CD14-positive monocyte (primary cell): Measurements from ENCODE around the gene PCCA. TPM values are rescaled to one million over a fixed set of nuclear protein-coding genes. Genes with fewer than 3 reads are reported as not detected.

ENCODE experiments used
- DNase-seq, 3 donors: peaks; one replicate each; pipeline ENCODE4 v3.0.0-alpha.2; 2011 to 2022
- H2AFZ ChIP-seq: 2 replicates; pipeline ENCODE4 v1.6.0; 2012; ENCODE audit warnings: mild to moderate bottlenecking, low read depth, low read length, inconsistent platforms; ENCODE audit not compliant: insufficient read depth, poor library complexity, severe bottlenecking
- H3K27ac ChIP-seq, 2 donors: 1 replicate in 1 of 2; 2 replicates in 1 of 2; pipeline ENCODE4 v1.5.1; 2012 to 2013; ENCODE audit warnings: low read length in 2 of 2, control low read depth in 1 of 2, inconsistent platforms in 1 of 2, low read depth in 1 of 2, mild to moderate bottlenecking in 1 of 2
- H3K27me3 ChIP-seq, 2 donors: one replicate each; pipeline versions ENCODE4 v1.6.0 to v1.6.1; 2011 to 2013; ENCODE audit warnings: low read length in 2 of 2; ENCODE audit not compliant: control insufficient read depth in 2 of 2, insufficient read depth in 2 of 2
- H3K36me3 ChIP-seq, 2 donors: replicated peaks in 1 of 2; 1 replicate in 1 of 2; 2 replicates in 1 of 2; pipeline versions ENCODE4 v1.5.1 to v1.6.1; 2012 to 2013; ENCODE audit warnings: low read length in 2 of 2, control low read depth in 1 of 2, inconsistent platforms in 1 of 2, mild to moderate bottlenecking in 1 of 2; ENCODE audit not compliant: insufficient read depth in 2 of 2, control insufficient read depth in 1 of 2
- H3K4me1 ChIP-seq, 2 donors: 1 replicate in 1 of 2; 2 replicates in 1 of 2; pipeline versions ENCODE4 v1.5.1 to v1.6.1; 2012 to 2013; ENCODE audit warnings: low read length in 2 of 2, control low read depth in 1 of 2, inconsistent platforms in 1 of 2, mild to moderate bottlenecking in 1 of 2, moderate library complexity in 1 of 2; ENCODE audit not compliant: insufficient read depth in 2 of 2, control insufficient read depth in 1 of 2
- H3K4me2 ChIP-seq: replicated peaks from 2 replicates; pipeline ENCODE3; 2012; ENCODE audit warnings: low read length, moderate library complexity, mild to moderate bottlenecking; ENCODE audit not compliant: poor library complexity, severe bottlenecking; ENCODE audit errors: extremely low read depth
- H3K4me3 ChIP-seq, 3 experiments: fragments of 200-600 bp in 1 of 3; sonication (generic) in 1 of 3; replicated peaks in 1 of 3; 1 replicate in 2 of 3; 2 replicates in 1 of 3; pipeline ENCODE4 v1.5.1; 2011 to 2013; ENCODE audit warnings: low read length in 3 of 3, mild to moderate bottlenecking in 3 of 3, control low read depth in 2 of 3, low read depth in 2 of 3, inconsistent platforms in 1 of 3, moderate library complexity in 1 of 3
- H3K79me2 ChIP-seq: 2 replicates; pipeline ENCODE4 v1.6.0; 2012; ENCODE audit warnings: mild to moderate bottlenecking, control low read depth, inconsistent platforms, low read length, moderate library complexity; ENCODE audit not compliant: insufficient read depth
- H3K9ac ChIP-seq: 2 replicates; pipeline ENCODE4 v1.6.0; 2017; ENCODE audit warnings: low read length, mild to moderate bottlenecking; ENCODE audit not compliant: insufficient read depth, poor library complexity, severe bottlenecking
- H3K9me3 ChIP-seq, 2 donors: replicated peaks in 1 of 2; 1 replicate in 1 of 2; 2 replicates in 1 of 2; pipeline versions ENCODE4 v1.5.1 to v1.6.1; 2012 to 2013; ENCODE audit warnings: low read length in 2 of 2, control low read depth in 1 of 2; ENCODE audit not compliant: control insufficient read depth in 1 of 2, insufficient read depth in 1 of 2
- H4K20me1 ChIP-seq: 2 replicates; pipeline ENCODE4 v1.6.0; 2012; ENCODE audit warnings: mild to moderate bottlenecking, low read length, control low read depth, moderate library complexity; ENCODE audit not compliant: insufficient read depth
- H3K27ac Mint-ChIP-seq, 7 donors: one replicate each; pipeline ENCODE4 v1.8.0; 2020; ENCODE audit warnings: mild to moderate bottlenecking in 7 of 7, mixed read lengths in 7 of 7, moderate library complexity in 6 of 7, inconsistent platforms in 2 of 7
- H3K27me3 Mint-ChIP-seq, 3 donors: one replicate each; pipeline ENCODE4 v1.8.0; 2021 to 2022; ENCODE audit warnings: low read depth in 3 of 3, mild to moderate bottlenecking in 3 of 3, mixed read lengths in 3 of 3, moderate library complexity in 3 of 3, inconsistent platforms in 1 of 3
- H3K36me3 Mint-ChIP-seq, 2 donors: one replicate each; pipeline ENCODE4 v1.8.0; 2020; ENCODE audit warnings: mixed read lengths in 2 of 2, inconsistent platforms in 1 of 2, mild to moderate bottlenecking in 1 of 2
- H3K4me1 Mint-ChIP-seq: one replicate; pipeline ENCODE4 v1.8.0; 2020; ENCODE audit warnings: mild to moderate bottlenecking, mixed read lengths
- H3K4me3 Mint-ChIP-seq, 2 donors: one replicate each; pipeline ENCODE4 v1.8.0; 2020; ENCODE audit warnings: mild to moderate bottlenecking in 2 of 2, mixed read lengths in 2 of 2, moderate library complexity in 1 of 2
- H3K9me3 Mint-ChIP-seq, 7 donors: one replicate each; pipeline ENCODE4 v1.8.0; 2020 to 2022; ENCODE audit warnings: mixed read lengths in 7 of 7, mild to moderate bottlenecking in 6 of 7, moderate library complexity in 6 of 7, inconsistent platforms in 2 of 7
- WGBS: methylation state at CpG from one replicate; pipeline ENCODE4 v1.1.5; 2013; ENCODE audit warnings: missing lambda C conversion rate; ENCODE audit not compliant: insufficient coverage; 5-methylcytosine and 5-hydroxymethylcytosine counted together
- intact Hi-C, 2 donors: fragments of 100-400 bp; cut with micrococcal nuclease; formaldehyde crosslinking; loops; one replicate each; pipeline versions ENCODE4 v1.15.0 to v1.15.1; 2023
- polyA plus RNA-seq, 3 donors: library from polyadenylated mRNA; depleted of rRNA in 1 of 3; unstranded in 2 of 3; stranded (reverse) in 1 of 3; fragments of 300-500 nt in 2 of 3; fragments of >200 nt in 1 of 3; fragmentation: Illumina TruSeq in 2 of 3; gene quantifications; 1 replicate in 2 of 3; 2 replicates in 1 of 3; pipeline ENCODE4 v1.2.3, GENCODE V29; 2012 to 2021
- TF ChIP-seq, protein P1 (sequence below): fragments of 200-600 bp; IDR thresholded peaks from one replicate; pipeline ENCODE4 v1.8.0; 2022; ENCODE audit warnings: antibody characterized with exemption, mild to moderate bottlenecking

Gene PCCA
- polyA plus RNA-seq, 3 donors, result 4.4 to 13.5 (median 11.9) TPM

DNA sequence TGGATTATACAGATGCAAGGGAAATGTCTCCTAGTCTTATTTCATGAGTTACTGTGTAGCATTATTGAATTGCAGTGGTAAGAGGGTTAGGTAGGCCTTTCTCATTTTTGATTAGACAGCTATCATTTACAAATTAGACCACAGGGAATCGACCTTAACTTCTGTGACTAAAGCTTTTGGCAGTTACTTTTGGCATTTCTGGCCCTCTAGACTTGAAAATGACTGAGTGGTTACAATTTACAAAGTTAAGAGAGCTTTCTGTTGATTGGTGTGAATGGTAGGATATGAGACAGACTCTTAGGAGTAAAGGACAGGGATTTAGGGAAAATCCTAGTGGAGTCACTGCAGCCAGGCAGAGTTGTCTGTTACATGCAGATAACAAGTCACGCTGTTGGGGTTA lies 413.6 kb downstream of the PCCA start:
- peaks cover 11 to 17% of the 10 kb centered on the region in 2 donors for H3K4me1 ChIP-seq
- no peak overlapping the region for H3K4me3 ChIP-seq
- H3K4me2 ChIP-seq, result no peak overlapping the region
- H3K36me3 Mint-ChIP-seq, result peaks cover 0 to 1% of the 10 kb centered on the region in 2 donors
- H3K27ac ChIP-seq, result no peak overlapping the region
- no peak overlapping the region for H3K4me3 Mint-ChIP-seq
- no peaks in the 10 kb centered on the region for H3K9me3 Mint-ChIP-seq
- no peak for DNase-seq
- no peak overlapping the region for H3K9ac ChIP-seq
- no peaks in the 10 kb centered on the region for H3K36me3 ChIP-seq
- no peak overlapping the region for H2AFZ ChIP-seq
- H3K9me3 ChIP-seq, result no peaks in the 10 kb centered on the region
- peaks cover 26% of the 10 kb centered on the region for H3K4me1 Mint-ChIP-seq
- H3K27me3 ChIP-seq, result no peaks in the 10 kb centered on the region
- intact Hi-C loops, result no loop called here
- TF ChIP-seq, protein P1, sequence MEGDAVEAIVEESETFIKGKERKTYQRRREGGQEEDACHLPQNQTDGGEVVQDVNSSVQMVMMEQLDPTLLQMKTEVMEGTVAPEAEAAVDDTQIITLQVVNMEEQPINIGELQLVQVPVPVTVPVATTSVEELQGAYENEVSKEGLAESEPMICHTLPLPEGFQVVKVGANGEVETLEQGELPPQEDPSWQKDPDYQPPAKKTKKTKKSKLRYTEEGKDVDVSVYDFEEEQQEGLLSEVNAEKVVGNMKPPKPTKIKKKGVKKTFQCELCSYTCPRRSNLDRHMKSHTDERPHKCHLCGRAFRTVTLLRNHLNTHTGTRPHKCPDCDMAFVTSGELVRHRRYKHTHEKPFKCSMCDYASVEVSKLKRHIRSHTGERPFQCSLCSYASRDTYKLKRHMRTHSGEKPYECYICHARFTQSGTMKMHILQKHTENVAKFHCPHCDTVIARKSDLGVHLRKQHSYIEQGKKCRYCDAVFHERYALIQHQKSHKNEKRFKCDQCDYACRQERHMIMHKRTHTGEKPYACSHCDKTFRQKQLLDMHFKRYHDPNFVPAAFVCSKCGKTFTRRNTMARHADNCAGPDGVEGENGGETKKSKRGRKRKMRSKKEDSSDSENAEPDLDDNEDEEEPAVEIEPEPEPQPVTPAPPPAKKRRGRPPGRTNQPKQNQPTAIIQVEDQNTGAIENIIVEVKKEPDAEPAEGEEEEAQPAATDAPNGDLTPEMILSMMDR, result no peak
- no peaks in the 10 kb centered on the region for H3K79me2 ChIP-seq
- 36% methylated on average over 1 of the region's 2 CpGs for WGBS
- H4K20me1 ChIP-seq, result no peaks in the 10 kb centered on the region
- H3K27me3 Mint-ChIP-seq, result peaks cover 0 to 5% (median 4%) of the 10 kb centered on the region in 3 donors
- H3K27ac Mint-ChIP-seq, result peak overlapping the region in 2 of 7 donors; percentile 5 to 30

DNA sequence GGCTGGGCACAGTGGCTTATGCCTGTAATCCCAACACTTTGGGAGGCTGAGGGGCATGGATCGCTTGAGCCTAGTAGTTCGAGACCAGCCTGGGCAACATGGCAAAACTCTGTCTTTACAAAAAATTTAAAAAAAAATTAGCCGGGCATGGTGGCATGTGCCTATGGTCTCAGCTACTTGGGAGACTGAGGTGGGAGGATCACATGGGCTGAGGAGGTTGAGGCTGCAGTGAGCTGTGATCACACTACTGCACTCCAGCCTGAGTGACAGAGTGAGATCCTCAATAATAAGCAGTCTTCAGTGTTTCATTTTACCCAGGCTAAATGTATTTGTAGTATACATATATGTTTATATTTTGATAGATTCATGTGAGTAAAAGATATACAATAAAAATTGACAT lies 414.7 kb downstream of the PCCA start:
- H3K36me3 ChIP-seq, result no peaks in the 10 kb centered on the region
- no peak overlapping the region for H3K4me2 ChIP-seq
- no peak overlapping the region for H3K4me3 ChIP-seq
- H4K20me1 ChIP-seq, result no peaks in the 10 kb centered on the region
- H3K27ac ChIP-seq, result no peak overlapping the region
- no peak for DNase-seq
- H2AFZ ChIP-seq, result no peak overlapping the region
- no peak overlapping the region for H3K9ac ChIP-seq
- TF ChIP-seq, protein P1, result no peak
- Mint-ChIP-seq H3K36me3 (no peaks in the 10 kb centered on the region), H3K4me1 (peaks cover 19% of the 10 kb centered on the region), H3K27ac (no peak overlapping the region), H3K9me3 (no peaks in the 10 kb centered on the region), H3K4me3 (no peak overlapping the region), H3K27me3 (peaks cover 0 to 5% (median 4%) of the 10 kb centered on the region in 3 donors)
- 100% methylated on average over 3 of the region's 3 CpGs for WGBS
- no peaks in the 10 kb centered on the region for H3K79me2 ChIP-seq
- H3K4me1 ChIP-seq, result peaks cover 8 to 12% of the 10 kb centered on the region in 2 donors
- intact Hi-C loops, result no loop called here
- H3K27me3 ChIP-seq, result no peaks in the 10 kb centered on the region
- H3K9me3 ChIP-seq, result no peaks in the 10 kb centered on the region
